Stimulated activated CD8-positive, alpha-beta memory T cell treated with anti-CD3 and anti-CD28 coated beads, Interleukin-15, amount 100 ng/mL, for 48 hours (primary cell): Measurements from ENCODE around the gene CARD11.

Experiments used
- DNase-seq, 2 donors: peaks; one replicate each; pipeline ENCODE4 v3.0.0-alpha.2; 2020; ENCODE audit warnings: low read depth in 2 of 2

The CARD11 gene

GRCh38 chr7:3043544-3044371, at the start of gene CARD11:
TSS of gene CARD11 (minus strand) at chr7:3043867. CDS start at chr7:2958506, 85,361 bp downstream.
- DNase-seq = peak in 1 of 2 donors; percentile 30

GRCh38 chr7:3092468-3092867, 48.8 kb upstream of the CARD11 start:
- DNase-seq = peak; percentile 61 to 73

- DNase-seq = no peak
Observed at GRCh38 chr7:3091631-3092030, 48.0 kb upstream of the CARD11 start.

GRCh38 chr7:3089493-3089892, 45.8 kb upstream of the CARD11 start:
- no peak for DNase-seq

- DNase-seq = no peak
Observed at GRCh38 chr7:3087243-3087755, 43.6 kb upstream of the CARD11 start.

GRCh38 chr7:3083350-3083749, 39.7 kb upstream of the CARD11 start:
- no peak for DNase-seq

GRCh38 chr7:3082831-3083230, 39.2 kb upstream of the CARD11 start:
- no peak for DNase-seq

- DNase-seq = no peak
Observed at GRCh38 chr7:3082386-3082785, 38.7 kb upstream of the CARD11 start.

- no peak for DNase-seq
Observed at GRCh38 chr7:3080106-3080505, 36.4 kb upstream of the CARD11 start.

- no peak for DNase-seq
Observed at GRCh38 chr7:3078514-3078913, 34.8 kb upstream of the CARD11 start.

- DNase-seq = no peak
Observed at GRCh38 chr7:3076700-3077099, 33.0 kb upstream of the CARD11 start.

- DNase-seq = no peak
Observed at GRCh38 chr7:3076163-3076562, 32.5 kb upstream of the CARD11 start.

GRCh38 chr7:3075441-3075840, 31.8 kb upstream of the CARD11 start:
- DNase-seq = no peak

- no peak for DNase-seq
Observed at GRCh38 chr7:3074459-3074821, 30.8 kb upstream of the CARD11 start.

- DNase-seq = no peak
Observed at GRCh38 chr7:3073763-3074458, 30.2 kb upstream of the CARD11 start.

GRCh38 chr7:3070908-3071307, 27.2 kb upstream of the CARD11 start:
- DNase-seq = no peak

- DNase-seq = no peak
Observed at GRCh38 chr7:3069771-3070449, 26.2 kb upstream of the CARD11 start.

GRCh38 chr7:3068530-3068929, 24.9 kb upstream of the CARD11 start:
- DNase-seq = no peak

- DNase-seq = no peak
Observed at GRCh38 chr7:3067606-3068380, 24.1 kb upstream of the CARD11 start.

GRCh38 chr7:3067193-3067592, 23.5 kb upstream of the CARD11 start:
- peak; percentile 24 to 25 for DNase-seq

- no peak for DNase-seq
Observed at GRCh38 chr7:3066506-3066905, 22.8 kb upstream of the CARD11 start.

- peak; percentile 59 to 64 for DNase-seq
Observed at GRCh38 chr7:3065724-3066143, 22.1 kb upstream of the CARD11 start.
